Activated effector memory CD4-positive, alpha-beta T cell treated with anti-CD3 and anti-CD28 coated beads, Interleukin-2, amount 50 U/mL, for 16 hours (primary cell): ENCODE measurements around the gene NFIX.

Experiments
- DNase-seq: peaks from one replicate; pipeline ENCODE4 v3.0.0-alpha.2; 2020

The NFIX gene

DNA sequence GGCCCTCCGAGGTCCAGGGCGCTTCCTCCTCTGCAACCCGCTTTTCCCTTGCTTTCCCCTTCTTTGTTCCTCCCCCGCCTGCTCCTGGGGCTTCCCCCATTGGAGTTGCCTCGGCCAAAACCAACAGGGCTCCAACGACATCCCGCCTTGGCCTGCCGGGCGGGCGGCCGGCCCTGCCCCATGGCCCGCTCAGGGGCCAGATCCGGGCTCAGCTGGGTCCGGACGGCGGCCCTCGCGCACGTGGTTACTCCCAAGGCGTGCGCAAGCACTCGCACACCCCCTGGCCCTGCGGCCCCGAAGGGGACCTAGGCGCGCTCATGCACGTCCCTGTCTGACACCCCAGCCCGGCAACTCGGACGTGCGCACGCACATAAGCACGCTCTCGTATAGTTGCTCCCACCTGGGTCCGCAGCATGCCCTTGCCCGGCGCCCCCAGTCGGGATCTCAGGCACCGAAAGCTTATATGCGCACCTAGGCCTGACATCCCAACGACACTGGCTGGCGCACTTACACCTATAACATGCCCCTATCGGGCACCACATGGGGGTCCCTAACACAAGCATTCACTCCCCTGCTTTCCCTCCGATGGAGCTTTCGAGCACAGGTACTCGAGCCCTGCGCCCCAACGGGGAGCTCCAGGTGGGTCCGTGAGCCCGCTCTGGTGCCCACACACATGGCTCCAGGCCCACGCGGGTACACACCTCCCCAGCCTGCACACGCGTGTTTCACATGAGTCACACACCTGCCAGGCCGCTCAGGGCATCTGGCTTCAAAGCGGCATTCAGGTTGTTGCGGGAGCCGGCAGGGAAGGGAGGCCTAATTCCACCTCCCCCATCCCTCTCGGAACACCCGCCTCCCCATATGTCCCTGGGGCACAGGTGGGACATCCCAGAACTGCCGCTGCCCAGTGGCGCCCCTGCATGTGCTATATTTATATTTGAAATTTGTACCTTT lies 15.0 kb downstream of the NFIX start:
- no peak for DNase-seq

DNA sequence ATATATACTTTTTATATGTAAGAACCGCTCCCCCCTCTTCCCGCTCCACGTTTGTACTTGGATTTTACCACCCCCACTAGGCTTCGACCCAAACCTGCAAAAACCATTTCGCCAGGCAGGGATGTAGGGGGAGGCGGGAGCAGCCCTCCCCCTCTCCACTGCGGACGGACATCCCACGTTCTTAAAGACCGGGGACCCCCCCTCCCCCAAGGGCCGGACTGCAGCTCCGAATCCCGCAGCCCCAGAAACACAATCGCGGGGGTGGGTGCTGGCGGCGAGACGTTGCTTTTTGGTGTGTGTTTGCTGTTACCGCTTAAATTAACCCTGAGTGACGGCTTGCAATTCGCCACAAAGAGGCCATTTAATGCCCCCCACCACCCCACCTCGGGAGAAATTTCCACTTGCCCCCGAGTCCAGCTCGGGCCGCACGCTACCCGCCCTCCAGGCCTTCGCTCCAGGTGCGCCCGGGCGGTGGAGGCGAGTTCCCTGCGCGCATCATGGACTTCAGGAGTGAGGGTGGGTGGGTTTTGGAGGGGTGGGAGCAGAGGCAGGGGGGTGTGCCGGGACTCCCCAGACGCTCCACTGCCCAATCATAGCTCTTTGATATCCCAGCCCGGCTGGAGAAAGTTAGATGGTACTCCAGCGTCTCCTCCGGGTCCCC lies 15.8 kb downstream of the NFIX start:
- DNase-seq = no peak

DNA sequence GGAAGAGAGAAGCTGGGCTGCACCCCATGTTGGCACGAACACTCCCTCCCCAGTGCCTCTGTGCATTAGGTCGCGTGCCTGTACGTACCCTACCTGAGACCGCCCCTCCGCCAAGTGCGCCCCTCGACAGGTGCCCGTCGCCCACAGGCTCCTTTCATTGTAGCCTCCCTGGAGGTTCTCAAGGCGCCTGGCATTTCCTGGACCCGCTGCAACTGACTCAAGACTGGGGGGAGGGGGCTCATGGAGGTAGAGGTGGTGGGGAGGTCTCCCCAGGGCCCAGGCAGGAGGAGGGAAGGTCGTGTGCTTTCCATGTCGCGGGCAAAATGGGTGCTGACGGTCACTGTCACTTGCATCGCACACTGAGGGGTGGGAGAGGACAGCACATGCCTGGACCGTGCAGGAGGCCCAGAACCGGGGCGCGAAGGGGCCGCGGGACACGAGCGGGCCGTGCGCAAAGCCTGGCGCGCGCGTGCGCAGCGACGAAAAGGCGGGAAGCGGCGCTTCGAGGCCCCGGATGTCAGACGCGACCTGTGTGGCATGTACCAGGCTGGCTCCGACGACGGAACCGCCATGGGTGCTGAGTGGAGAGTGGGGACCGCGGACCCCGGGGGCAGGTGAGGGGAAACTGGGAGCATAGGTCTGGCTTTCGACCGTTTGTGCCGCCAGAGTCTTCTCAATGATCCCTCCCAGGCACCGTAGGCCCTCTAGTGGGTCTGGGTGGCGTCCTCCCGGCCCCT lies 16.5 kb downstream of the NFIX start:
- DNase-seq = no peak

DNA sequence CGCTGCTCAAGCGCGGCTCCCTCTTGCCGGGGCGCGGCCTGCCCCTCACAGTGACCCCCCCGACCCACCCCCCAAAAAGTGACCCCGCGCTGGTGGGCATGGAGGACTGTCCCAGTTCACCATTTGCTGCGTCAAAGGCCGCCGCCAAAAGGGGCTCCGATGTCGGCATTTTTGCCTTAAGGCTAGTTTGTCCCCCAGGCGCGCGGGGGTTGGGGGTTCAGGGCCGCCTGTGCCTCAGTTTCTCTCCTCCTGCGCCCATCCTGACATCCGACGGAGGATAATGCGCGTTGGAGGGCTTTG lies 17.1 kb downstream of the NFIX start:
- DNase-seq = no peak

DNA sequence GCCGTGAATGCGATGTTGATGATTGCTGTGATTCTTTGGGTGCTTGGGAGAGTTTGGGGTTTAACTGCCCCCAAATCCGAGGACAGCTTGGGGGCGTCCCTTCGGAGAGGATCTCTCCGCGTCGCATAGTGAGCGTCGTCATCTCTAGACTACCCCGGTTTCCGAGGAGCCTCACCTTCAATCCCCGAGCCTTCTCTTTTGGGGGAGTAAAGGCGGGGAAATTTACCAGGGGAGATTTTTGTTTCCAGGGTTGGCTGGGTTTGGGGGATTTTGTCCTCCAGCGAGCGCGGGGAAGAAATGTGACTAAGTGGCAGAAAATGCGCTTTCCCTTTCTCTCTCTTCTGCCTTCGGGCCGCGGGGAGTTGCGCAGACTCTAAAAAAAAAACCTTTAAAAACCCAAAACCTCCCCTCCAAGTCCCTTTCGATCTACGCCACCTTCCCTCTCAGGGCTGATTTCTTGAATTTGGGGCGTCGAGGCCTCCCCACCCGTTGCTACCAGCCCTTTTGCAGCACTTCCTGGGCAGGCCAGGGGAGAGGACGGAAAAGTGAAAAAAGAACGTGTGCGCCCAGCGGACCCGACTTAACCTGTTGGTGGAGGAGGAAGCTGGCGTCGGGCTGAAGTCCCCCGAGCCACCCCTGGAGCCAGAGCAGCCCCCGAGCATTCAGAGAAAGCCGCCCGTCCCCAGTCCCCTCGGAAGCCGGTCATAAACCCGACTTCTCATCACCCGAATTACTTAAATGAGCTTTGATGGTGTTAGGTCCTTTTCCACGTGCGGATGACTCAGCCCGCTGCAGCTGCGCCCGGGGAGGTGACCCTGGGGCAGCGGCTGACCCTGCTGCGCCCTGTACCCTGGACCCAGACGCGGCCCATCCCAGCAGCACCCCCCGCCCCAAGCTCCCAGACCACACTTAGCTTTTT lies 17.7 kb downstream of the NFIX start:
- no peak for DNase-seq

DNA sequence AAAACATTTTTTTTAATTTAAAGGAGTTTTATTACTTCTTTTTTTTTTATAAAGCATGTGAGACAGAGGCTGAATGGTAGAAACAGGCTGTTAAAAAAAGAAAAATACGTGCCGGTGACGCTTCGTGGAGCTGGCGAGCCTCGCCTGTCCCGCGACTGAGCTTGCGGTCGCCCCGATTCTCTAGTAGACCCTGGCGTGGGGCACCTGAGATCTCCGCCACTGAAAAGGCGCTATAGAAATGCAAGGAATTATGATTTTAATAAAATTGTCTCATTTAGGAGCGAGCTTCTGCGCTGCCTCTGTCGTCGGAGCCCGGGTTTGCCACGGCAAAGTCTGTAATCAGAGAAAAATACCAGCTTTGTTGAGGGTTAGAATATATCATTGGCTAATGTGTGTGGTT lies 18.4 kb downstream of the NFIX start:
- no peak for DNase-seq

DNA sequence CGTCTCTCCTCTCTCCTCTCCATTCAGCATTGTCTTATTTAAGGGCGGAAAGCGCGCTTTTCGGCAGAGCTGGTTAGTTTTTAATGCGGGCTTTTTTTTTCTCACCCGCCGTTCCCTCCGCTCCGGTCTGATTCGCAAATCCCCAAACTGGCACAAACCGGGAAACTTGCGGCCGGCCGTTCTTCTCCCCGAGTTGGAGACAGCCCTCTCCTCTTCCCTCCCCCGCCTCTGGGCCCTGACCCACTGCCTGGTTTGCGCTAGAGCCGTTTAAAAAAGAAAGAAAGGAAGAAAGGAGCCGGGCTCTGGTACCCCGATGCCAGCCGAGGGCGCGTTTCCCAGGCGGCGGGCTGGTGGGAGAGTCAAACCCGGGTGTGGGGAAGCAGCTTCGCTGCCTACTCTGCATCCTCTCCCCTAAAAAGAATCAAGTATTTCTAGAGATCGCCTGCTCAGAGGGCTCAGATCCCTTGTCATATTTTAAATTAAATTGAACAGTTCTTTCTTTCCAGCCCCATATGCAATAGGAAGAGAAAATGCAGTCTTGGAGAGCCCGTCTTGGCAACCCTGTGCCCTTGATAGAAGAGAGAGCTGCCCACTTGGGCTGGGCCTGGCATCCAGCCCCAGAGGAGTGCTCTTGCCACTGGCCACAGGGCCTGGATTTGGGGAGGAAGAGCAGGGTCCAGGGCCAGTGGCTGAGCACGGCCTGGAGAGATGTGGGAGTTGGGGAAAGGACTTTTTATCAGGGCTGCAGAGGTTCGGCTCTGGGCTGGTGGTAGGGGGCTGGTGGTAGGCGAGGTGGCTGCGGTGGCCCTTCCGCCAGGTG lies 19.0 kb downstream of the NFIX start:
- no peak for DNase-seq

DNA sequence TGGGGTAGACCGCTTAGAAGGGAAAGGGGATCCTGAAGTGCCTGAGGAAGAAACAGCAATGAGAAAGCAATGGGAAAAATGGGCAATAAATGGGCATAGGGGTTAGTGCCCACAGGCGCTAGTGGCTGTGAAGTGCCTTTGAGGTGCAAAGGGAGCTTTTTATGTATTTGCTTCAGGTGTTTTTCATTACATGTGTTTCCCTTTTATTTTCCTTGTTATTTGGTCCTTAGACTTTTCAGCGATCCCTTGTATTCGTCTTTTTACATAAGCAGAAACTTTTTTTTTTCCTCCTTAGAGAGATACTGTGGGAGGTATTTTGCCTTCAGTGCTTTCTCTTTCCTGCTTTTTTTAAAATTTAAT lies 19.6 kb downstream of the NFIX start:
- DNase-seq = no peak

DNA sequence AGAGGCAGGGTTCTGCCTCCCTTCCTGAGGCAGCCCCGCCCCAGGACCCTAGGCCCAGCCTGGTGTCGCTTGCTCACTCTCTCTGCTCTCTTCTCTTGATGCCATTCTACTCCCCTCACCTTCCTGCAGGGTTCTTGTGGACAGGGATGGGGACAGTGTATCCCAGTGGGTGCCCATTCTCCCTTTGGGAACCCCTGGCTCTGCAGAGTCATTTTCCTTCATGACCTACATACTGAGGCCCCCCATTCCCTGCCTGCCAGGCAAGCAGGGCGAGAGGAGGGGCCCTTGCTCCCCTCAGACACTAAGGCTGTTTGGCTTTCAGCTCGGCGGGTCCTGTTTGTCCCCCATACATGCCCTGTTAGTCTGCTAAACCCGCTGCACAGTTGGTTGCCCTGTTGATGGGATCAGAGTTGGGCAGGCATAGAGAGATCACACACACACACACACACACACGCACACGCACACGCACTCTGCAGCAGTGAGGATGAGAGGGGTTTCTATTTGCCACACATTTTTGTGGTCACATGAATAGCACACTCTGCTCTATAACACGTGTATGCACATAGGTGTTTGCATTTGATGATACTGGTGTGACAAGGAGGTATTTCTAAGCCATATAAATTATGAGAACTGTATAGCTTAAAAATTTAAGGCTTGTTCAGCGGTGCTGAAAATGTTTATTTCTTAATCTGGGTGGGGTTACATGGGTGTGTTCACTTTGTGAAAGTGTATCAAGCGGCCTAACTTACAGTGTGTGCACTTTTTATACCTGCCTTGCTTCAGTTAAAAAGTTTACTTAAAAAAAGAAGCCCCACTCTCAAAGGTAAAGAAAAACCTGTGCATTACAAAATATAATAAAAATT lies 20.3 kb downstream of the NFIX start:
- no peak for DNase-seq

DNA sequence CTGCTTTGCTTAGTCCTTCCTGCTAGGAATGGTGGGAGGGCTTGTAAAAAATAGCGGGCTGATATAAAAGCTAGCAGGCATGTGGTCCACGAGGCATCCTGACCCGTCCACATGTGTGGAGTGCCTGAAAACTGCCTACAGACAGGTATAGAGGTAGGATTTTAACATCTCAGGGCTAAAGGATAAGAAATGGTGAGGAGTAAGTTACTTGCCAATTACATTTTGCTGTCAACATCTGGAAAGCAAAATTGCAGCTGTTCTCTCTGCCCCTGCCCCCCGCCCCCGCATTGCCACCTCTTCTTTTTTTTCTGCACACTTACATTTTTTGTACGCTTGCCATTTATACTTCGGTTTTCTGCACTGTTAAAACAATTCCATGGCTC lies 21.0 kb downstream of the NFIX start:
- DNase-seq = no peak

DNA sequence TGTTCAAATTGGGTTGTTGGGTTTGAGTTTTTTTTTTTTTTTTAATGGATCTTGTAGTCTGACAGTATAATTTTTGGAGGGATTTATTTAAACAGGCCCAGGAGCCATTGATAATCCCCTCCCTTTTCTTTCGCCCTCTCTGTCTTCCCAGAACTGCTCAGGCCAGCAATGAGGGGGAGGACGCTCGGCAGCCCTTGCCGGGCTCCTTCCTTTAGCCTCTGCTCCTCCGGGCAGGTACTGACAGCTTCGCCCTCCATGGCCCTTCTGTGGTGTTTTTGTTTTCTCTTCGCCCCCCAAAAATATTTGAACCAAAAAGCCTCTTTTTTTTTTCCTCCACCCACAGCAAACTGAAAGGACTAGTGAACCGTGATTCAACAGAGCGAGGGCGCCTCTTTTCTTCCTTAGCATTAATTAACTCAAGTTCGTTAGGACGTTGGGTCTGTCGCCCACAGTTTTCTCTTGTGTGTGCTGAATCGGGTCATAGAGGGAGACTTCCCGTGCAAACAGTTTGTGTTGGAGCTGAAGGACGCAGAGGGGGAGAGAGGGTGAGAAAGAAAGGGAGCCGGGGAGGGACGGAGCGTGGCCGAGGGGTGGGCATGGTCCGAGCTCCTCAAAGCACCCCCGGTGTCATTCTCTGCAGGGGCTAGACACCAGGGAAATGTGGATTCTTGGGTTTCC lies 21.5 kb downstream of the NFIX start:
- no peak for DNase-seq

DNA sequence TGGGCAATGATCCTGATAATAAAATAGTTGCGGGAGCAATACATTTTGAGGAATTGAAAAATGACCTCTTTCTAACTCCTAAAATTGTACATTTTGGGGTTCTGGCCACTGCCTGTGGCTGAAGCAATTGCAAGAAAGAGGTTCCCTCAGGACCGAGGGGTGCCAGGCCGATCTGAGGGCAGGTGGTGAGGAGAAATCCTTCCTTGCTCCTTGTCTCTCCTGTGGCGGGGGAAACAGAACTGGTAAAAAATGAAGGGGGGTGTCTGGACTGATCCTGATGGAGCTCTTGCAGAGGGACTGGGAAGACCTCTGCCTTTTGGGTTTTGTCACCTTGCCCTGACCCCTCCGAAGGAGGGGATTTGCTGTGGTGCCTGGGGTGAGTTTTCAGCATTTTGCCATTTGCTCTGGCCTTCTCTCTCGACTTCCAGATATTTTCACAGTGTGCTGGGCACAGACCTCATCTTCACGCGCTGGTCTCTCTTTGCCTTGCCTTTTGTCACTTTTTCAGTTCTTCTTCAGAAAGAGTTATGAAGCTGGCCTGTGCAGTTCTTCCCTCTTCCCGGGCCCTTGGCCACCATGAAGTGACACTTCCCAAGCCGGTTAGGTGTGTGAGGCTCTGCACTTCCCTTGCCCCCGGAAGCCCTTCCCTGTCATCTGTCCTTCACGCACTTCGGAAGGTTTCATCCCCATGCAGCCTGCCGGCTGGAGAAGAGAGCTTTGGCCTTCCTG lies 22.2 kb downstream of the NFIX start:
- no peak for DNase-seq

DNA sequence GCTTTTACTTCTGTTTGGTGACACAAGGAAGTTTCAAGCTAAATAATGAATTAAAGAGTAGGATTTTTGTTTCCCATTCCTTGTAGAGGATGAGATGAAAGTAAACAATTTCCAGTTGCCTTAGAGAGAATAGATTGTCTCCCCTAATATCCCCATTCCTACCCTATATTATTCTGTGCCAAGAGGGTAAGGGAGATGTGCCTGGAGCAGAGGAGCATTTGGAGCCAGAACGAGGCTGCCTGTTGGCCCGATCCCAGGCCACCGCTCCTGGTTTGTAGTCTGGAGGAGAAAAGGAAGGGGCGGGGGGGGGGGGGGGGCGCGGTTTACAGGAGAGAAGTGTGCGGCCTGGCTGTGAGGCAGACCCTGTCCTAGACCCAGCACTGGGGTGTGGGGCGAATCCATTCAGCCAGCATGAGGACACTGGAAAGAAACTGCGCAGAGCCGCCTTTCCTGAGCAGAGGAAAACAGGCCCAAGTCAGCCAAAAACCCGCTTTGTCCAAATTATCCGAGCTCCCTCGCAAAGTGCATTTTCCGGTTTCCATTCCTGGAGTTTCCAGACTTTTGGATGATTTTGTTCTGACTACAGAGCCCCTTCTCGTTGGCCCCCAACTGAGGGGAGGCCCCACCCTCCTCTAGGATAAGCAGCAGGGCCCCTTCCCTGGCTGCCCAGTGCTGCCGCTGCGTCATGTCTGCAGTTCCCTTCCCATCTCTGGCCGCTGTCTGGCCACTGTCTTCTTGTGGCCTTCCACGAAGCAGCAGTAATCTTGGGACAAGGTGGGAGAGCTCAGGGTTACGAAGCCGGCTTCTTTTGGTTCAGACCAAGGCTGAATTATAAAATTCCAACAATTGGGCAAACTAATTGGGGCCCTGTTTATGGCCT lies 23.0 kb downstream of the NFIX start:
- no peak for DNase-seq

DNA sequence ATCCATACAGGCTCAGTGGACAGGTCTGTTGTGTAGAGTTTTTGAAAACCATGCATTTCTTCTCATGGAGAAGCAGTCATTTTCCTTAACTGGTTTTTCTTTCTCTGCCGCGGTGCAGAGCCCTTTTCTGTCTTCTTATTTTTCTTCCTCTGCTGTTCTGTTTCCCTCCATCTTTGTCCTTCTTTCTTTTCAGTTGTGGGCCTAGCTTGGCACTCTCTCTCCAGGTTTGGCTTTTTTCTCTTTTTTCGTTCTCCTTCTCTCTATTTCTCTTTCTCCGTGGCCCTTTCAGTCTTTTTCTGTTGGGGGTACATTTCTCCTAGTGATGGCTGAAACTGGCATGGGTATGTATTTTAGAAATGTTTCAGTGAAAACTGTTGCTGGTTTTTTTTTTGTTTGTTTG lies 24.1 kb downstream of the NFIX start:
- DNase-seq = no peak

DNA sequence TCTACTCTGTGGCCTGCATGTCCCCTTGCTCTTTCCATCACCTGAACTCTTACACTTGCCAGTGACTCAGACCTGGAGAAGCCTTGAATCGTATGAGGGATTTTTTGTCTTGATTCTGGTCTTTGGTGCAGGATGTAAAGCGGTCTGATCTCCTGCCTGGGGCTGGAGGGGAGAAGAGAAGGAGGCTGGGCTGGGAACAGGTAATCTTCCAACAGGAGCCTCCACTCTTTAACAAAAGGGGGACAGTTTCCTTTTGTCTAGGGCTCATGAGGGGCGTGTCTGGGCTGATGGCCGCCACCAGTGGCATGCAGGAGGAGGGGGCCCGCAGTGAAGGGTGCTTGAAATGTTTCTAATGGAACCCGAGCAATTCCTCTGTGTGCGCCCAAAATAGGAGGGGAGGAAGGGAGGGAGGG lies 24.7 kb downstream of the NFIX start:
- no peak for DNase-seq

DNA sequence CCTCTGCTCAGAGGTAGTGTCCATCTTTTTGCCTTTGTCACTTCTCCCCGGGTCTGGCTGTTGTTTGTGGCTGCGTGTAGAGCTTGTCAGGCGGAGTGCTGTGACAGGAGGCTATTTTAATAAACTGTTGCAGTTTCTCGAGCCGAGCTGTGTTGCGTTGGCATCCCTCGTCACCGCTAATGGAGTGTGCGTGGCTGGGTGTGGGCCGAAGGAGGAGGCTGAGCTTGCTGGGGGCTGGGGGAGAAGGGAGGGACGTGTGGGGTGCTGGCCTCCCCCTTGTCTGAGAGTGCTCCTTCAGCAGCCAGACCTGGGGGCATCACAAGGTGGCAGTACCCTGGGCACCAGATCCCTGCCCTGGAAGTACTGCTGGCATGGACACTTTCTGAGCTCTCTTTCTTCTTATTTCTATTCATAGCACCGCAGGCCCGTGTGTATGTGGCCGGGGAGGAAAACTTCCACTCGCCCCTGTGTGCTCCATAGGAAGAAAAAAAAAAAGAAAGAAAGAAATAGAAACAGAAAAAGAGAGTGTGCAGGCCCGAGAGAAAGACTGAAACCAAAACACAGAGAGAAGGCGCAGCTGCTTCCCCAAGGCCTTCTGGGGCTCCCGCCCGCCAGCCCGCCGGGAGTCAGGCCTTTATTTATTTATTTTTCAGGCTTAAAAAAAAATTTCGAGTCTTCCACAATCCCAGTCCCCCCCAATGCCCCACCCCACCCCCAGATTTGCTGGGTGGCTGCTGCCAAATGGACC lies 27.0 kb downstream of the NFIX start:
- DNase-seq = no peak

DNA sequence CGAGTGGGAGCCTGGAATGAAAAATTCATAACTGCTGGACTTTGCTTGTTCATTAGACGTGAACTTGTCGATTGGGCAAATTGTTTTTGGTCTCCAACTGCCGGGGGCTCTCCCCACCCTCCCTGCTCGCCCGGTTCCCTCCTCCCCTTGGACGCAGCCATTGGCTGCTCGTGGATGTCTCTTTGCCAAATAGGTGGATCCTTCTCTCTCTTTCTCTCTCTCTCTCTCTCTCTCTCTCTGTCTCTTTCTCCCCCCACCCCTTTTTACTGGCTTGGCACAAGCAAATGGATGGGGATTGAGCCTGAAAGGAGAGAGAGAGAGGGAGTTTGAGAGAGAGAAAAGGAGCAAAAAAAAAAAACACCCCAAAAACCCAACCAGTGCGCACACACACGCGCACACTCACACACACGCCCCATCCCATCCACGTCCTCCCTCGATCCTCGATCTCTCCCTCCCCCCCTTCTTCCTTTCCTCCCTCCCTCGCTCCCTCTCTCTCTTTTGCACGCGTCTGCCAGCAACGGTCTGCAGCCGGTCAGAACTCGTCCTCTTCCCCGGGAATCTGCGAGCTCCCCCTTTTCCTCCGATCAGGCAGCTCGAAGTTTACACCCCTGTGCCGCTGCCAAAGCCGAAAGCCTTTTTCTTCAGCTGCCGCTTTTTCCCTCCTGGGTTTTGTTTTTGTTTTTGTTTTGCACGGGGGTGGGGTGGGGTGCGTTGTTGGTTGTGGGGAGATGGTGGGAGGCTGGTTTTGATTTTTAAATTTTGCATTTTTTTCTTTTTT lies 27.8 kb downstream of the NFIX start:
- DNase-seq = no peak
